Measurements from ENCODE around the gene ATP2C2. TPM values are rescaled to one million over a fixed set of nuclear protein-coding genes. Genes with fewer than 3 reads are reported as not detected.

ATP2C2 gene
- total RNA-seq, 1 experiment from 2014 or later, result 20.3 TPM

GRCh38 chr16:84476401-84476800, 108.1 kb downstream of the ATP2C2 start:
- Histone ChIP-seq H3K79me2 (ENCODE audit: insufficient read depth, low read length) (no peaks in the 10 kb centered on the region), H3K4me3 (replicated peaks in 1 of 2; ENCODE audit: low read depth in 1 of 2, low read length in 2 of 2) (no peak overlapping the region), H4K20me1 (ENCODE audit: insufficient read depth) (no peaks in the 10 kb centered on the region), H3K4me2 (ENCODE audit: low read length) (no peak overlapping the region), H3K36me3 (ENCODE audit: control insufficient read depth in 1 of 2, insufficient read depth in 2 of 2, low read length in 2 of 2) (peaks cover 7 to 12% of the 10 kb centered on the region in 2 experiments; a peak in 2 of 4 replicates), H3K4me1 (ENCODE audit: control insufficient read depth in 1 of 2, insufficient read depth in 2 of 2, low read length in 2 of 2) (peaks cover 0 to 9% of the 10 kb centered on the region in 2 experiments; a peak in 2 of 4 replicates), H3K27me3 (ENCODE audit: insufficient read depth, low read length) (no peaks in the 10 kb centered on the region), H2AFZ (ENCODE audit: low read depth, low read length, poor library complexity, severe bottlenecking) (no peak overlapping the region), H3K9me2 (ENCODE audit: insufficient read depth) (no peaks in the 10 kb centered on the region), H3K9me3 (ENCODE audit: control insufficient read depth in 1 of 2, insufficient read depth in 1 of 2, low read depth in 1 of 2, low read length in 2 of 2) (peaks cover 0 to 3% of the 10 kb centered on the region in 2 experiments; a peak in 1 of 4 replicates), H3K27ac (ENCODE audit: low read depth, low read length) (no peak overlapping the region), H3K9ac (ENCODE audit: low read length) (no peak overlapping the region)
- RAD21 ChIA-PET (ENCODE audit: low non-redundant PET in 1 of 2, low total read pairs in 2 of 2, uncharacterized antibody in 2 of 2, unreplicated experiment in 2 of 2), result no interaction called here
- intact Hi-C loops (cut with micrococcal nuclease), result no loop called here
- POLR2A ChIA-PET, result no interaction called here
- DNase-seq (ENCODE audit: low read depth, low spot score) (no peak), ATAC-seq (no peak)
- no peak for TF ChIP-seq SRF (IDR thresholded peaks at IDR 0.05; ENCODE audit: low read depth)
- TF ChIP-seq SIN3A (IDR thresholded peaks at IDR 0.05; ENCODE audit: low read depth), result no peak
- no peak for TF ChIP-seq YY1 (IDR thresholded peaks at IDR 0.05; ENCODE audit: extremely low read depth, insufficient replicate concordance, low read depth, low read length)
- TF ChIP-seq ELF1 (IDR thresholded peaks at IDR 0.05; ENCODE audit: borderline replicate concordance, low read depth), result no peak
- no peak for TF ChIP-seq CBX3 (IDR thresholded peaks at IDR 0.05; ENCODE audit: low read depth)
- no peak for TF ChIP-seq EZH2phosphoT487 (IDR thresholded peaks at IDR 0.05; ENCODE audit: borderline replicate concordance)
- TF ChIP-seq EGR1 (IDR thresholded peaks at IDR 0.05; ENCODE audit: low read depth), result no peak
- TF ChIP-seq FOSL1 (IDR thresholded peaks at IDR 0.05; ENCODE audit: low read depth), result no peak
- TF ChIP-seq, protein P1, sequence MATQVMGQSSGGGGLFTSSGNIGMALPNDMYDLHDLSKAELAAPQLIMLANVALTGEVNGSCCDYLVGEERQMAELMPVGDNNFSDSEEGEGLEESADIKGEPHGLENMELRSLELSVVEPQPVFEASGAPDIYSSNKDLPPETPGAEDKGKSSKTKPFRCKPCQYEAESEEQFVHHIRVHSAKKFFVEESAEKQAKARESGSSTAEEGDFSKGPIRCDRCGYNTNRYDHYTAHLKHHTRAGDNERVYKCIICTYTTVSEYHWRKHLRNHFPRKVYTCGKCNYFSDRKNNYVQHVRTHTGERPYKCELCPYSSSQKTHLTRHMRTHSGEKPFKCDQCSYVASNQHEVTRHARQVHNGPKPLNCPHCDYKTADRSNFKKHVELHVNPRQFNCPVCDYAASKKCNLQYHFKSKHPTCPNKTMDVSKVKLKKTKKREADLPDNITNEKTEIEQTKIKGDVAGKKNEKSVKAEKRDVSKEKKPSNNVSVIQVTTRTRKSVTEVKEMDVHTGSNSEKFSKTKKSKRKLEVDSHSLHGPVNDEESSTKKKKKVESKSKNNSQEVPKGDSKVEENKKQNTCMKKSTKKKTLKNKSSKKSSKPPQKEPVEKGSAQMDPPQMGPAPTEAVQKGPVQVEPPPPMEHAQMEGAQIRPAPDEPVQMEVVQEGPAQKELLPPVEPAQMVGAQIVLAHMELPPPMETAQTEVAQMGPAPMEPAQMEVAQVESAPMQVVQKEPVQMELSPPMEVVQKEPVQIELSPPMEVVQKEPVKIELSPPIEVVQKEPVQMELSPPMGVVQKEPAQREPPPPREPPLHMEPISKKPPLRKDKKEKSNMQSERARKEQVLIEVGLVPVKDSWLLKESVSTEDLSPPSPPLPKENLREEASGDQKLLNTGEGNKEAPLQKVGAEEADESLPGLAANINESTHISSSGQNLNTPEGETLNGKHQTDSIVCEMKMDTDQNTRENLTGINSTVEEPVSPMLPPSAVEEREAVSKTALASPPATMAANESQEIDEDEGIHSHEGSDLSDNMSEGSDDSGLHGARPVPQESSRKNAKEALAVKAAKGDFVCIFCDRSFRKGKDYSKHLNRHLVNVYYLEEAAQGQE (IDR thresholded peaks at IDR 0.05; ENCODE audit: low read depth), result no peak
- no peak for TF ChIP-seq CTCF (IDR thresholded peaks at IDR 0.05 in 2 of 3, conservative IDR thresholded peaks at IDR 0.05 in 1 of 3; ENCODE audit: borderline replicate concordance in 1 of 3, insufficient read depth in 1 of 3, low read depth in 2 of 3, low read length in 2 of 3)
- no peak for TF ChIP-seq RAD21 (IDR thresholded peaks at IDR 0.05; ENCODE audit: low read depth)
- no peak for TF ChIP-seq SP1 (IDR thresholded peaks at IDR 0.05; ENCODE audit: low read depth)
- TF ChIP-seq, protein P2, sequence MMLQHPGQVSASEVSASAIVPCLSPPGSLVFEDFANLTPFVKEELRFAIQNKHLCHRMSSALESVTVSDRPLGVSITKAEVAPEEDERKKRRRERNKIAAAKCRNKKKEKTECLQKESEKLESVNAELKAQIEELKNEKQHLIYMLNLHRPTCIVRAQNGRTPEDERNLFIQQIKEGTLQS (IDR thresholded peaks at IDR 0.05), result no peak
- no peak for TF ChIP-seq EZH2 (IDR thresholded peaks at IDR 0.05)
- TF ChIP-seq ZFX (IDR thresholded peaks at IDR 0.05), result no peak
- TF ChIP-seq ZBTB33 (IDR thresholded peaks at IDR 0.05; ENCODE audit: extremely low read depth, insufficient replicate concordance, low read length), result no peak
- no peak for TF ChIP-seq CEBPB (IDR thresholded peaks at IDR 0.05; ENCODE audit: low read depth)
- TF ChIP-seq POLR2A (IDR thresholded peaks at IDR 0.05; ENCODE audit: borderline replicate concordance, extremely low read depth, insufficient read depth, insufficient read length), result no peak
- TF ChIP-seq TCF7L2 (IDR thresholded peaks at IDR 0.05; ENCODE audit: borderline replicate concordance, extremely low read depth, insufficient read depth, insufficient read length), result no peak
- CTCF ChIA-PET, result interaction anchor here (1.5 to 1.8 kb wide), 2 partner anchors 168 to 199 kb away, joined by 6 read pairs; no protein-coding TSS in a partner anchor
- no TSS peak for BruUV-seq (replicated peaks)

Measured in HCT116 (cell line).